GM06990 (cell line): ENCODE measurements around the gene NHSL2.

ENCODE experiments used
- DNase-seq: peaks from one replicate; pipeline ENCODE4 v3.0.0-alpha.2; 2011; ENCODE audit not compliant: insufficient read length; ENCODE audit errors: extremely low read depth
- H3K27me3 ChIP-seq: replicated peaks from 2 replicates; pipeline ENCODE4 v1.6.0; 2011; ENCODE audit warnings: low read length; ENCODE audit not compliant: control insufficient read depth, insufficient read depth
- H3K36me3 ChIP-seq: 2 replicates; pipeline ENCODE4 v1.5.1; 2011; ENCODE audit warnings: low read length; ENCODE audit not compliant: control insufficient read depth, insufficient read depth
- H3K4me3 ChIP-seq: replicated peaks from 2 replicates; pipeline ENCODE4 v1.5.1; 2011; ENCODE audit warnings: low read depth, mild to moderate bottlenecking, control low read depth, low read length
- CTCF ChIP-seq: IDR thresholded peaks from 2 replicates; pipeline ENCODE4 v1.5.1; 2011; ENCODE audit warnings: low read length, control low read depth, mild to moderate bottlenecking, inconsistent platforms; ENCODE audit not compliant: insufficient read depth, poor library complexity, severe bottlenecking

The NHSL2 gene

GRCh38 chrX:72139538-72139937 lies 228.9 kb downstream of the NHSL2 start:
- Histone ChIP-seq H3K4me3 (no peak overlapping the region), H3K27me3 (no peaks in the 10 kb centered on the region), H3K36me3 (no peaks in the 10 kb centered on the region)
- DNase-seq = no peak
- TF ChIP-seq CTCF = no peak

GRCh38 chrX:72141372-72142004 lies 230.8 kb downstream of the NHSL2 start:
- no peak for TF ChIP-seq CTCF
- H3K4me3 ChIP-seq = no peak overlapping the region
- DNase-seq = no peak
- H3K36me3 ChIP-seq = no peaks in the 10 kb centered on the region
- no peaks in the 10 kb centered on the region for H3K27me3 ChIP-seq

- no peak for DNase-seq
- no peaks in the 10 kb centered on the region for H3K27me3 ChIP-seq
- no peak for TF ChIP-seq CTCF
- no peak overlapping the region for H3K4me3 ChIP-seq
- H3K36me3 ChIP-seq = no peaks in the 10 kb centered on the region
These were observed 231.6 kb downstream of the NHSL2 start for GRCh38 chrX:72142094-72142793.

GRCh38 chrX:72142794-72143608 lies 232.4 kb downstream of the NHSL2 start:
- H3K27me3 ChIP-seq = no peaks in the 10 kb centered on the region
- TF ChIP-seq CTCF = no peak
- no peak for DNase-seq
- no peaks in the 10 kb centered on the region for H3K36me3 ChIP-seq
- H3K4me3 ChIP-seq = no peak overlapping the region

GRCh38 chrX:72143609-72143907 lies 232.9 kb downstream of the NHSL2 start:
- H3K4me3 ChIP-seq = no peak overlapping the region
- H3K36me3 ChIP-seq = no peaks in the 10 kb centered on the region
- no peaks in the 10 kb centered on the region for H3K27me3 ChIP-seq
- no peak for TF ChIP-seq CTCF
- DNase-seq = no peak
